SKM-1 (cell line): ENCODE results near the gene IQSEC1.

Source experiments
- DNase-seq: peaks from one replicate; lab custom pipeline; 2025; ENCODE audit not compliant: unreplicated experiment; lab: John Stamatoyannopoulos, UW

The IQSEC1 gene

GRCh38 chr3:12901623-12902045, 171.6 kb downstream of the IQSEC1 start:
- DNase-seq, result no peak

GRCh38 chr3:12900885-12901411, 172.3 kb downstream of the IQSEC1 start:
- DNase-seq, result no peak

GRCh38 chr3:12898965-12899755, 174.1 kb downstream of the IQSEC1 start:
- no peak for DNase-seq

GRCh38 chr3:12898290-12898964, 174.8 kb downstream of the IQSEC1 start:
- no peak for DNase-seq

DNA sequence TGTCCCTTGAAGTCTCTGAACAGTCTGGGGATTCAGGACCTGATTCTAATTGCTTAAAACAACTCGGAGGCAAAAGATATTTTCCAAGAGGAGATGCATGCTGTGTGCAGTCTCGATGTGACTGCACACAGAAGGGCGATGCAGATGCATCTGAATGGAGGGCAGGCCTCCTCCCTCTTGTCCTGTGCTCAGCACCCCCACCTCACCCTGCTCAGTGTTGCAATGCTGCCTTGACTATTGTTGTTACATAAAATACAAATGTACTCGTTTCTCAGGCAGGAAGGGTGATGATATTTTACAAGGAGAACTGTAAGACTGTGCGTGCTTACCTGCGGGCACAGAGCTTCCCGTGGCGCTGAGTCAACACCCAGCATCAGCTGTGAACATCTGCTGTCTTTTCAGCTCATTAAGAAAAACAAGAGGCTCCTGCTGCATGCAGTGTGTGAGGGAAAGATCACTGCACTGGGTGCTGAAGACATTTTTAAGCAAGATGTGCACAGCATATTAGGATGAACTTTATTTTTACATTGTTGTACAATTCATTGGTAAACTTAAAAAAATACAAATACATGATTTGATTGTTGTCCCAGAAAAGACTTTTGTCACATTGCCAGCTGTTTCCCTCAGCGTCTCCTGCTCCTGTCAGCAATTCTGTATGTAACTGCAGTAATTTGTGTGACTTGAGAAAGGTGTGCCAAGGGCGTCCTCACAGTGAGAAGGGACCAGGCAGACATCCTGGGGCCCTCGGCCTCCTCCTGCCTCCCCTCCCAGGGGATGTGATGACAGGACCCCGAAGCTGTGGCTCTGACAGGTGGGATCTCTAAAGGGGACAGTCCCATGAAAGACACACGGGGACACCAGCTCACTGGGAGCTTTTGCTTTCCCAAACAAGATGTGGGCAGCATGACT, 175.6 kb downstream of the IQSEC1 start:
- DNase-seq, result no peak

DNA sequence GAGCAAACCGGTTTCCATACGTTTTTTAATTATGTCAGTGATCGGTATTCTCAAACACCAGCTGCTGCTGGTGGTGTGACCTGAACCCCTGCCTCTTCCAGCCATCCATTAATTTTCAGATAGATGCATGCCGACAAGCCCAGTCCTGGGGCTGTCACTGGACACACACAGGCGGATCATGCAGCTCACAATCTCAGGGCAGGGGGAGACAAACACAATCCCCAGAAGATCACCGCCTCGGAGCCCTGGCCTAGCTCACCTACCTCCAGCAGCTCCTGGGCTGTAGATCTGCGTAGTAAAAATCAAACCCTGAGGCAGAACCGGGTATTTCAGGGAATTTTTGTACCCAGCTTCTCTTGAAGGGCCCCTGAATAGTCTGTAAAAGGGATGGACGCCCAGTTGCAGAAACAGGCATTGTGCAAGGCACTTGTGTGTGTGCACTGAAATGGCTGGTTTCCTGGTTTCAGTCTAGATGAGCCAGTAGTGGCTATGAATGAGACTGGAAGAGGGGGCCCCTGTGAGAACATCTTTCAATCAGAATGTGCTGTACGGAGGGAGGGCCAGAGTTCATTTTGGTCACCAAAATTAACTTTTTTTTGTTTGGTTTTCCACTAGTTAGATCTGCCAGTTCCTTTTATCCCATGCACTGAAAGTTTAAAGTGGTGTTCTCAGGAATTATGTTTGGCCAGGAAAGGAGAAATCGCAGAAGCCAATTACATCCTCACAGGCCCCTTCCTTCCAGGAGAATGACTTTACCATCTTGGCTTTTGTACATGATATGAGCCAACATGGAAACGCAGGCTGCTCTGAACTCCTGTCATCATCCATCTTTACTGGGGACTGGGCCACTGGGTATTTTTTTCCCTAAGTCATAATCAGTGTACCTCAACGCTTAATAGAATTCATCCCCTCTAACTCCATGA, 176.9 kb downstream of the IQSEC1 start:
- peak; percentile 42 for DNase-seq

GRCh38 chr3:12895391-12896062, 177.7 kb downstream of the IQSEC1 start:
- DNase-seq, result no peak

GRCh38 chr3:12894629-12895028, 178.6 kb downstream of the IQSEC1 start:
- DNase-seq, result no peak

- DNase-seq, result no peak
Measured at GRCh38 chr3:12893852-12894251, 179.4 kb downstream of the IQSEC1 start.

DNA sequence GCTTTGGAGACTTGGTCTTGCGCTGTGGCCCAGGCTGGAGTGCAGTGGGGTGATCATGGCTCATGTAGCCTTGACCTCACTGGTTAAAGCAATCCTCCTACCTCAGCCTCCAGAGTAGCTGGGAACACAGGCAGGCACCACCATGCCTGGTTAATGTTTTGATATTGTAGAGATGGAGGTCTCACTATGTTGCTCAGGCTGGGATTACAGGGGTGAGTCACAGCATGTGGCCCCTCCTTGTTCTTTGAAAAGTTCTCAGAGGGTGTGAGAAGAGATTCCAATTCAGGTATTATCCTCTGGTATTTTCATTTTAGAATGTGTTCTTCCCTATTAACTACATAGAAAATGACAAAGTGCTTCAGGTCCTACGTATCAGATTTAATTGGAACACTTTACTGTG, 180.0 kb downstream of the IQSEC1 start:
- no peak for DNase-seq

GRCh38 chr3:12892840-12893189, 180.4 kb downstream of the IQSEC1 start:
- no peak for DNase-seq

- DNase-seq, result peak; percentile 51
Measured at GRCh38 chr3:12891985-12892839, 181.0 kb downstream of the IQSEC1 start.

DNA sequence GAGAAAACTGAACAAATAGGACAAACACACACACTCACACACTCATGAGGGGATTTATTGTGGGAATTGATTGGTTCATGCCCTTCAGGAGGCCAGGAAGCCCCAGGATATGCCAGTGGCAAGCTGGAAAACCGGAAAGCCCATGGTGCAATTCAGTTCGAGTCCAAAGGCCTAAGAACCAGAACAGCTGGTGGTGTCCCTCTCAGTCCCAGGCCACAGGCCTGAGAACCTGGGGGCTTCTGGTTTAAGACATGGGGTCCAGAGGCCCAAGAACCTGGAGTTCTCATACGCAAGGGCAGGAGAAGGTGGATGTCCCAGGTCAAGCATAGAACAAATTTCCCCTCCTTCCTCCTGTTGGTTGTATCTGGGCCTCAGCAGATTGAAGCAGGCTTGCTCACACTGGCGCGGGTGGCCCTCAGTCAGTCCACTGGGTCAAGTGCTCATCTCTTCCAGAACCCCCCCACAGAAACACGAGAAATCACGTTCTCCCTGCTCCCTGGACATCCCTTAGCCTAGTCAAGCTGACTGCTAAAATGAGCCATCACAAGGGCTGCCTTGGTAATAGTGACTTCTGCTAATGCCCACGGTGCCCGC, 181.7 kb downstream of the IQSEC1 start:
- no peak for DNase-seq

DNA sequence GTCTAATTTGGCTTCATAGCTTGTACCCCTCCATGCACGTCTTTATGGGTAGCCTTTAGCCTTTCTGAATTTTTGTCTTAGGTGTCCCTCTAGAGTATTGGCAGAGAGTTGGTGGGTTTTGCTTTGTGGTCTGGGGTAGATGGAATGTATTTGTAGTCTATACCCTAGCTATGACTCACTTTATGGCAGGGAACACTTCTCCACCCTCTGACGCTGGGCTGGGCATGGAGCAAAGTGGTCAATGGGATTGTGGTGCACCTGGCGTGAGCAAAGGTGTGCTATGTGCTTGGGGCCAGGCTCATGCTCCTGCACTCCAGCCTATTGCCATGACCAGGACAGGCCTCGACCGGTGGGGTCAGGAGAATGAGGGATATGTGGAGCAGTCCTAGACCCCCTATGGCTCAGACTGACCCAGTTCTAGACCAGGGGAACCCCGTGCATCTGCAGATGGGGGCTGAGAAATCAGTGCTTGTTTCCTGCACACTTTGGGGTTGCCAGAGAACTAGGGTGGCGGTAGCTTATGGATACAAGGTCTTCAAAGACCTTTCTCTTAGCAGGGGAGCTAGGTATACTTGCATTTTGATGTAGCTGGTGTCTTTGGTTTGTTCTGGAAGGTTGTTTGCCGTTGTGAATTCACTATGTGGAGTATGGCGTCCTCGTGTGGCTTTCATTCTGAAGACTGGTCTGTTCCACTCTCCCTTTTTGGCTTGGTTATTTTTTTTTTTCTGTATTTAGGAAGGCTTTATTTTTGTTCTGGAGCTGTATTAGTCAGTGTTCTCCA, 182.4 kb downstream of the IQSEC1 start:
- no peak for DNase-seq

DNA sequence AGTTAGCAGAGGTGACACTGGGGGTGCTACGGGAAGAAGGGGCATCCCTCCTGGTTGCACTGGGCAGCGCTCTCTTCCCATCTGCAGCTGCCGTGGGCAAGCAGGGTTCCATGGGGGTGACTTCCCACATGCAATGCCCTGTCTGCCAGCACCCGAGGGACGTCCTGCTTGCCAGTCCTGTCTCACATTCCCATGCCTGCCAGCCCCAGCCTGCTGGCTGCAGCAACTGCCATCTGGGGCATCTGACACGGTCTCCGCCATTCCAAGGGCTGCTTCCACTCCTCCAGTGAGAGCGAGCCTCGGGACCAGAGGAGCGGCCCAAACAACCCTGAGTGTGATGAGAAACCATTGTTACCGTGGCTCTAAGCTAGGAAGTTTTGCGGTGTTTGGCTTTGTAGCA, 186.5 kb downstream of the IQSEC1 start:
- DNase-seq, result no peak

GRCh38 chr3:12886106-12886679, 187.0 kb downstream of the IQSEC1 start:
- no peak for DNase-seq

- no peak for DNase-seq
Measured at GRCh38 chr3:12885583-12885930, 187.7 kb downstream of the IQSEC1 start.
